Progenitor cell of endocrine pancreas (in vitro differentiated cells): Measurements from ENCODE around the gene TCEA3. TPM values are rescaled to one million over a fixed set of nuclear protein-coding genes. Genes with fewer than 3 reads are reported as not detected.
A peak's percentile ranks its signal among the peaks of the same experiment; 100 is the strongest.

Experiments used
- DNase-seq: peaks from one replicate; pipeline ENCODE4 v3.0.0; 2021; ENCODE audit warnings: low spot score; ENCODE audit not compliant: unreplicated experiment
- H3K27ac Mint-ChIP-seq: 2 replicates; pipeline ENCODE4 v1.8.0; 2021; ENCODE audit warnings: mild to moderate bottlenecking, moderate library complexity, mixed read lengths
- H3K27me3 Mint-ChIP-seq: 2 replicates; pipeline ENCODE4 v1.8.0; 2021; ENCODE audit warnings: mixed read lengths
- H3K36me3 Mint-ChIP-seq: 2 replicates; pipeline ENCODE4 v1.8.0; 2022; ENCODE audit warnings: mixed read lengths; ENCODE audit not compliant: insufficient read depth
- H3K4me1 Mint-ChIP-seq: 2 replicates; pipeline ENCODE4 v1.8.0; 2021; ENCODE audit warnings: low read depth, mixed read lengths
- H3K4me3 Mint-ChIP-seq: 2 replicates; pipeline ENCODE4 v1.8.0; 2021; ENCODE audit warnings: low read depth, mild to moderate bottlenecking, moderate library complexity, mixed read lengths
- H3K9me3 Mint-ChIP-seq: 2 replicates; pipeline ENCODE4 v1.8.0; 2021; ENCODE audit warnings: low read depth, mixed read lengths
- CTCF ChIP-seq: fragments of 200-600 bp; sonication (generic); IDR thresholded peaks from one replicate; pipeline ENCODE4 v1.5.0; 2021; ENCODE audit warnings: antibody characterized with exemption, mild to moderate bottlenecking; ENCODE audit not compliant: unreplicated experiment
- total RNA-seq: library from RNA; stranded (reverse); gene quantifications from 2 replicates; pipeline ENCODE4 v1.2.1, GENCODE V29; 2021

The TCEA3 gene
- total RNA-seq, 1 donor from 2014 or later = 12.9 TPM

- Mint-ChIP-seq H3K9me3 (peaks cover 4% of the 10 kb centered on the region), H3K27ac (peak overlapping the region; percentile 87), H3K4me1 (peaks cover 48% of the 10 kb centered on the region), H3K36me3 (peaks cover 13% of the 10 kb centered on the region), H3K4me3 (peak overlapping the region; percentile 87), H3K27me3 (no peaks in the 10 kb centered on the region)
- no peak for TF ChIP-seq CTCF
- DNase-seq = no peak
These were observed 82.4 kb downstream of the TCEA3 start for GRCh38 chr1:23341931-23342692.

DNA sequence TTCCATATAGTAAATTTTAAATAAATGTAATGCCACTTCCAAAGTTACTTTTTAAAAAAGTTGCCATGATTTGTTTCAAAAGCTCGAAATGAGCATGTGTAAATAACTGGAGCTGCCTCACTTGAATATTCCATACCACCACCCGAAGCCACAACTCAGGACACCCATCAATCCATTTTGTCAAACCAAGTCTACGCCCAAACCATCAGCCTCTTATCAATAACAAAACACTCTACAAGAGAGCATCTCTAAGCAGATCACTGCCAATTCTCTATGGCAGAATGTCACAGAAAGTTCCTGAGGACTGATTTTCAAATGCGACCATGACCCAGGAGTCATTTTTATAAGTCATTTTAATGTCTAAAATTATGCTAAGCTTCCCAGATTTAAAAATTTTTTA is 84.9 kb downstream of the TCEA3 start:
- DNase-seq = no peak
- no peak overlapping the region for H3K27ac Mint-ChIP-seq
- peaks cover 44% of the 10 kb centered on the region for H3K4me1 Mint-ChIP-seq
- TF ChIP-seq CTCF = no peak
- no peaks in the 10 kb centered on the region for H3K27me3 Mint-ChIP-seq
- no peaks in the 10 kb centered on the region for H3K9me3 Mint-ChIP-seq
- H3K36me3 Mint-ChIP-seq = peaks cover 22% of the 10 kb centered on the region
- H3K4me3 Mint-ChIP-seq = peak overlapping the region; percentile 20

GRCh38 chr1:23337869-23338268 is 86.7 kb downstream of the TCEA3 start:
- no peak for TF ChIP-seq CTCF
- no peak for DNase-seq
- Mint-ChIP-seq H3K9me3 (no peaks in the 10 kb centered on the region), H3K27ac (peak overlapping the region; percentile 81), H3K27me3 (no peaks in the 10 kb centered on the region), H3K4me3 (no peak overlapping the region), H3K4me1 (peaks cover 42% of the 10 kb centered on the region), H3K36me3 (peaks cover 33% of the 10 kb centered on the region)

DNA sequence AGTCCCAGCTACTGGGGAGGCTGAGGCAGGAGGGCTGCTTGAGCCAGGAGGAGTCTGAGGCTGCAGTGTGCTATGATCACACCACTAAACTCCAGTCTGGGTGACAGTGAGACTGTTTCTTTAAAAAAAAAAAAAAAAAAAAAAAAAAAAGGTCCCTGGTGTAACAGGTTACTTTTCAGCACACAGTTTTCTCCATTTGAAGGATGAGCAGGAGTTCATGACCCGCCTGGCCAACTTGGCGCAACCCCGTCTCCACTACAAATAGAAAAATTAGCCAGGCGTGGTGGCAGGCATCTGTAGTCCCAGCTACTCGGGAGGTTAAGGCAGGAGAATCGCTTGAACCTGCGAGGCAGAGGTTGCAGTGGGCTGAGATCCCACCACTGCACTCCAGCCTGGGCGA is 92.8 kb downstream of the TCEA3 start:
- Mint-ChIP-seq H3K4me3 (no peak overlapping the region), H3K27me3 (no peaks in the 10 kb centered on the region), H3K36me3 (peaks cover 47% of the 10 kb centered on the region), H3K27ac (peak overlapping the region; percentile 64), H3K9me3 (no peaks in the 10 kb centered on the region), H3K4me1 (peaks cover 1% of the 10 kb centered on the region)
- DNase-seq = no peak
- TF ChIP-seq CTCF = no peak

Other genes with a start within 250 kb of the TCEA3 start
- gene HTR1D, start 207.2 kb downstream of the TCEA3 start, total RNA-seq = 0.20 and 0.31 TPM in 2 replicates
- 201 and 212 TPM in 2 replicates for gene HNRNPR, start 80.5 kb downstream of the TCEA3 start, total RNA-seq
- 13.7 and 13.9 TPM in 2 replicates for gene ZNF436, start 54.9 kb downstream of the TCEA3 start, total RNA-seq
- 63.4 and 67.8 TPM in 2 replicates for gene ASAP3, start 59.4 kb upstream of the TCEA3 start, total RNA-seq
- 7.8 and 9.7 TPM in 2 replicates for gene E2F2, start 106.5 kb upstream of the TCEA3 start, total RNA-seq
- gene ID3, start 134.8 kb upstream of the TCEA3 start, total RNA-seq = 420 and 434 TPM in 2 replicates